ENCODE data around the gene RYR2. TPM values are rescaled to one million over a fixed set of nuclear protein-coding genes. Genes with fewer than 3 reads are reported as not detected.

RYR2 gene
- polyA plus RNA-seq, 2 of the 4 experiments (the other 2 are of a cell fraction) = 0.06 TPM; not detected in 1

DNA sequence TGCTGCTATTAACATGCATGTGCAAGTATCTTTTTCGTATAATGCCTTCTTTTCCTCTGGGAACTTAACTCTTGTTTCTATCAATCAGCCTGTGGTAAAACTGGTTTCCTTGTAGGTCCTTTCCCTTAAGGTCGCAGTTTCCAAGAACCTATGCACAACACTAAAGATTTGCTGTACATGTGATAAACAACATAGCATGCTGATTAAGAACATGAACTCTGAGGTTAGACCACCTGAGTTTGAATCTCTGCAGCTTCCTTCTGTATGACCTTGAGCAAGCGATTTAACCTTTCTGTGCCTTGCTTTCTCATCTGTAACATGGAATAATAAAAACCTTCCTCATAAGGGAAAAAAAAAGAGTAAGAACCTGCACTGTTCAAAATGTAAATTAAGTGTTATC is 186.4 kb downstream of the RYR2 start:
- no peak for FAIRE-seq
- no peak overlapping the region for H3K4me2 ChIP-seq
- H3K4me1 ChIP-seq = no peaks in the 10 kb centered on the region
- ChIA-PET CTCF (interaction anchor here (0.6 kb wide), 1 partner anchor 673 kb away, joined by 3 read pairs; no protein-coding TSS in a partner anchor), POLR2A (no interaction called here)
- WGBS (ENCODE audit: missing lambda C conversion rate) = 2% methylated on average over 3 of the region's 3 CpGs
- H3K9me3 ChIP-seq = no peaks in the 10 kb centered on the region
- TF ChIP-seq NFE2L2 (conservative IDR thresholded peaks at IDR 0.05; ENCODE audit: low read length) = no peak
- TF ChIP-seq HOXB13 (CRISPR knock-in tag; IDR thresholded peaks at IDR 0.05; ENCODE audit: low read depth) = no peak
- TF ChIP-seq REST (IDR thresholded peaks at IDR 0.05) = no peak
- TF ChIP-seq, protein P1, sequence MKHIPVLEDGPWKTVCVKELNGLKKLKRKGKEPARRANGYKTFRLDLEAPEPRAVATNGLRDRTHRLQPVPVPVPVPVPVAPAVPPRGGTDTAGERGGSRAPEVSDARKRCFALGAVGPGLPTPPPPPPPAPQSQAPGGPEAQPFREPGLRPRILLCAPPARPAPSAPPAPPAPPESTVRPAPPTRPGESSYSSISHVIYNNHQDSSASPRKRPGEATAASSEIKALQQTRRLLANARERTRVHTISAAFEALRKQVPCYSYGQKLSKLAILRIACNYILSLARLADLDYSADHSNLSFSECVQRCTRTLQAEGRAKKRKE (CRISPR knock-in tag; IDR thresholded peaks at IDR 0.05; ENCODE audit: low read depth) = no peak
- TF ChIP-seq PHF8 (IDR thresholded peaks at IDR 0.05; ENCODE audit: borderline replicate concordance, low read depth) = no peak
- no peak overlapping the region for H3K27ac ChIP-seq
- ATAC-seq = no peak
- no peak for DNase-seq (ENCODE audit: low read depth in 1 of 2, low spot score in 1 of 2)
- H3K4me3 ChIP-seq = no peak overlapping the region

- FAIRE-seq (no peak), DNase-seq (ENCODE audit: low read depth in 1 of 2, low spot score in 1 of 2) (no peak), ATAC-seq (no peak)
- TF ChIP-seq ZNF302 (CRISPR knock-in tag; IDR thresholded peaks at IDR 0.05) = no peak
- TF ChIP-seq NR3C1 (IDR thresholded peaks at IDR 0.05) = no peak
- no peak for TF ChIP-seq ZSCAN20 (CRISPR knock-in tag; IDR thresholded peaks at IDR 0.05)
- TF ChIP-seq FOXS1 (CRISPR knock-in tag; IDR thresholded peaks at IDR 0.05) = no peak
- TF ChIP-seq HES2 (IDR thresholded peaks at IDR 0.05) = no peak
- no peak for TF ChIP-seq NFE2L2 (conservative IDR thresholded peaks at IDR 0.05; ENCODE audit: low read length)
- TF ChIP-seq CHD2 (IDR thresholded peaks at IDR 0.05; ENCODE audit: low read length, partially characterized antibody) = no peak
- no peak for TF ChIP-seq NPAS2 (CRISPR knock-in tag; IDR thresholded peaks at IDR 0.05; ENCODE audit: borderline replicate concordance)
- no peak for TF ChIP-seq HMGXB4 (CRISPR knock-in tag; IDR thresholded peaks at IDR 0.05; ENCODE audit: borderline replicate concordance)
- no peak for TF ChIP-seq SREBF2 (IDR thresholded peaks at IDR 0.05)
- TF ChIP-seq MAZ (IDR thresholded peaks at IDR 0.05; ENCODE audit: borderline replicate concordance, low read depth, low read length) = no peak
- TF ChIP-seq JUN (IDR thresholded peaks at IDR 0.05) = no peak
- TF ChIP-seq, protein P2, sequence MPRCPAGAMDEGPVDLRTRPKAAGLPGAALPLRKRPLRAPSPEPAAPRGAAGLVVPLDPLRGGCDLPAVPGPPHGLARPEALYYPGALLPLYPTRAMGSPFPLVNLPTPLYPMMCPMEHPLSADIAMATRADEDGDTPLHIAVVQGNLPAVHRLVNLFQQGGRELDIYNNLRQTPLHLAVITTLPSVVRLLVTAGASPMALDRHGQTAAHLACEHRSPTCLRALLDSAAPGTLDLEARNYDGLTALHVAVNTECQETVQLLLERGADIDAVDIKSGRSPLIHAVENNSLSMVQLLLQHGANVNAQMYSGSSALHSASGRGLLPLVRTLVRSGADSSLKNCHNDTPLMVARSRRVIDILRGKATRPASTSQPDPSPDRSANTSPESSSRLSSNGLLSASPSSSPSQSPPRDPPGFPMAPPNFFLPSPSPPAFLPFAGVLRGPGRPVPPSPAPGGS (IDR thresholded peaks at IDR 0.05) = no peak
- TF ChIP-seq, protein P1 (CRISPR knock-in tag; IDR thresholded peaks at IDR 0.05; ENCODE audit: low read depth) = no peak
- no peak for TF ChIP-seq HOXA7 (CRISPR knock-in tag; IDR thresholded peaks at IDR 0.05)
- no peak for TF ChIP-seq FOSL2 (IDR thresholded peaks at IDR 0.05)
- TF ChIP-seq FOSL2 (CRISPR knock-in tag; IDR thresholded peaks at IDR 0.05) = no peak
- Histone ChIP-seq H3K4me2 (no peak overlapping the region), H3K4me1 (no peaks in the 10 kb centered on the region), H3K27ac (no peak overlapping the region), H3K4me3 (no peak overlapping the region), H3K9me3 (no peaks in the 10 kb centered on the region)
- 41% methylated on average over 6 of the region's 6 CpGs for WGBS (ENCODE audit: missing lambda C conversion rate)
- ChIA-PET POLR2A (no interaction called here), CTCF (interaction anchor here (0.6 kb wide), 1 partner anchor 674 kb away, joined by 3 read pairs; no protein-coding TSS in a partner anchor)
Observed at GRCh38 chr1:237229333-237229732, 187.3 kb downstream of the RYR2 start.

All from A549 (cell line).